HG03025 (cell line): ENCODE data around the gene VSTM2L.
"Not testable (repeated sequence)": the region's sequence is repeated elsewhere in the genome, so short reads cannot be mapped to it uniquely, and the experiment has no call there.

Experiments used
- ATAC-seq: cut with Tn5 transposase; IDR thresholded peaks from one replicate; pipeline ENCODE4 v1.9.1; 2021; ENCODE audit warnings: mild to moderate bottlenecking, moderate library complexity; ENCODE audit not compliant: unreplicated experiment, low FRiP score

Gene VSTM2L

DNA sequence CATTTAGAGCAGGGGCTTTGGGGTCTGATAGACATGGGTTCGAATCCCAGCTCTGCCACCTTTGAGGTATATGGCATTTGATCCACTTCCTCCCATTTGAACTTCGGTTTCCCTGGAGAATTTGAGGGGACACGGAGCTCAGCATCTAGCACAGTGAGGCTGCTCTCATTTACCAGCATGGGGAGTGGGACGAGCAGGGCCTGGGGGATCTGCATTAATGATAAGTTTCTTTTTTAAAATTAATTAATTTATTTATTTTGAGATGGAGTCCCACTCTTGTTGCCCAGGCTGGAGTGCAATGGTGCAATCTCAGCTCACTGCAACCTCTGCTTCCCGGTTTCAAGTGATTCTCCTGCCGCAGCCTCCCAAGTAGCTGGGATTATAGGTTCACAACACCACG lies 52.6 kb downstream of the VSTM2L start:
- no peak for ATAC-seq

DNA sequence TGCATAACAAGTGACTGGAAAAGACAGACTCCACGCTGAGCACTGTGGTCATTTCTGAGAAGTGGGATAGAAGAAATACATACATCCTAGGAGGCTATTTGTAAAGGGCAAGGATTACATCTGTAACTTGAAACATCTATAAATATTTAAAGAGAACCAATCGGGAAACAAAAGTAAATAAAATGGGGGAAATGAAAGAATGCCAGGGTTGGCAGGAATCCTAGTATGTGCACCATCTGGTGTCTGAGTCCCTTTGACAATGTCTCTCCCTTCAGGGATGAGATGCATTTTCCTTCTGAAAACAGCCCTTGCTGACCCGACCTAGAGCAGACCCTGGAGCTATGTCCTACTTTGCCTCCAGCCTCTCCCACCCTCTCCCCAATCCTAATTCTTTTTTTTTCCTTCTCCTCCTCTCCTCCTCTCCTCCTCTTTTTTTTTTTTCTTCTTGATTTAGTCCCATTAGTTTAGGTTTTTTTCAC lies 53.2 kb downstream of the VSTM2L start:
- no peak for ATAC-seq

DNA sequence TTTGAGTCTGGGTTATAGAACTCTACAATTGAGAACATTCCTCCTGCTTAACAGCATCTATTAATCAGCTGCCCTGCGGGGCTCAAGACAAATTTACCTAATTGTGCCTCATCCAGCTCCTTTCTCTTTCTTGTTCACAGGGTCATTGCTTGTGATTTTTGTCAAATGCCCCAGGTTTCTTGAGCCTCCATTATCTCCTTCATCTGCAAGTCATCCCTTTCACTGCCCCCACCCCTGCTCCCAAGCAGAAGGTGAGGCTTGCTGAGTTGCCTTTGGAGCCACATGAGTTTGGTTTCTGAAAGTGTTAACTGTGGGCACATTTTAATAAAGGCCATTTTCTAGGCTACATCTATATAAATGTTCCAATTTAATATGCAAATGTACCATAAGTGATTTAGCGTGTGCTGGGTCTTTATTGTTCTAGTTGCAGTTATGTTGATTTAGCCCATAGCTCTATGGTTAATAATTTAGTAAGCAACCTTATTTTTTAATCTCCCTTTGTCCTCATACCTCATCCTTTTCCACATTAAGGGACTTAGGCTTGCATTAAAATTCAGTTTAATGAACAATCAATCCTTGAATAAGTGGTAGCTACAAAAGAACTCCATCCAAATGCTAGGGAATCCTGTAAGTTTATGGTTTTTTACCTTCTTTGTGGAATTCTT lies 56.1 kb downstream of the VSTM2L start:
- no peak for ATAC-seq

DNA sequence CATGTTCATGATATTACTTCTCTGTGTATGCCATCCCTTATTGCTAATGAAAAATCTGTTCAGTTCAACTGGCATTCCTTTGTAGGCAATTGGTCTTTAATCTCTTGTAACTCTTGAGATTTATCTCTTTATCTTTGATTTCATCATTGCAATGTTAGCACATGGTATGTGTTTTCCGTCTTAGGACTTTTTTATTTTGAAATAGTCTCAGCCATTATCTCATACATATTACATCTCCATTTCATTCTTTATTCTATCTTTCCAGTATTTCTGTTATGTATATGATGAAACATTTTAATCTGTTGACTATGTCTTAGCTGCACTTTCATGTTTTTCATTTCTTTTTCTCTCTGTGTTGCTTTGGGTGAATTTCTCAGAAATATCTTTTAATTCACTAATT lies 58.1 kb downstream of the VSTM2L start:
- ATAC-seq, result no peak

DNA sequence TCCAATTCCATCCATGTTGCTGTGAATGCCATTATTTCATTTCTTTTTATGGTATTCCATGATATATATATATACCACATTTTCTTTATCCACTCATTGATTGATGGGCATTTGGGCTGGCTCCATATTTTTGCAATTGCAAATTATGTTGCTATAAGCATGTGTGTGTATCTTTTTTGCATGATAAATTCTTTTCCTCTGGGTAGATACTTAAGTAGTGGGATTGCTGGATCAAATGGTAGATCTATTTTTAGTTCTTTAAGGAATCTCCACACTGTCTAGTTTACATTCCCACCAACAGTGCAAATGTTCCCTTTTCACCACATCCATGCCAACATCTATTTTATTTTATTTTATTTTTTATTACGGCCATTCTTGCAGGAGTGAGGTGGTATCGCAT lies 60.6 kb downstream of the VSTM2L start:
- ATAC-seq, result not testable (repeated sequence)

DNA sequence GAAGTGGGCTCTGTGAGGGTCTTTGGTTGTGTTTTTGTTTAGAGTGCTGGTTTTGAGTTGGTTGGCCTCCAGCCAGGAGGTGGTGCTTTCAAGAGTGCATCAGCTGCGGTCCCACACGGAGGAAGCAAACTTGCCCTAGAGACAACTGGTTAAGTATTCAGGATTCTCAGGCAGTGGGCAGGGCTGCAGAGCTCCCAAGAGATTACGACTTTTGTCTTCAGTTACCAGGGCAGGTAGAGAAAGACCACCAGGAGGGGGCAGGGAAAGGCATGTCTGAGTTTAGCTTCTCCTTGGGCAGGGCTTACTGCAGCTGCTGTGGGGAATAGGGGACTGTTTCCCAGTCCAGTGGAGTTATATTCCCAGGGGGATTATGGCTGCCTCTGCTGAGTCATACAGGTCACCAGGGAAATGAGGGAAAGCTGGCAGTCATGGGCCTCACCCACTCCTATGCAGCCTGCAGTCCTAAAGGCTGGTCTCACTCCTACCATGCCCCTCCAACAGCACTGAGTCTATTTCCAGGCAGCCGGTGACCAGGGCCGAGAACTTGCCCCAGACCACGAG lies 66.0 kb downstream of the VSTM2L start:
- ATAC-seq, result no peak

DNA sequence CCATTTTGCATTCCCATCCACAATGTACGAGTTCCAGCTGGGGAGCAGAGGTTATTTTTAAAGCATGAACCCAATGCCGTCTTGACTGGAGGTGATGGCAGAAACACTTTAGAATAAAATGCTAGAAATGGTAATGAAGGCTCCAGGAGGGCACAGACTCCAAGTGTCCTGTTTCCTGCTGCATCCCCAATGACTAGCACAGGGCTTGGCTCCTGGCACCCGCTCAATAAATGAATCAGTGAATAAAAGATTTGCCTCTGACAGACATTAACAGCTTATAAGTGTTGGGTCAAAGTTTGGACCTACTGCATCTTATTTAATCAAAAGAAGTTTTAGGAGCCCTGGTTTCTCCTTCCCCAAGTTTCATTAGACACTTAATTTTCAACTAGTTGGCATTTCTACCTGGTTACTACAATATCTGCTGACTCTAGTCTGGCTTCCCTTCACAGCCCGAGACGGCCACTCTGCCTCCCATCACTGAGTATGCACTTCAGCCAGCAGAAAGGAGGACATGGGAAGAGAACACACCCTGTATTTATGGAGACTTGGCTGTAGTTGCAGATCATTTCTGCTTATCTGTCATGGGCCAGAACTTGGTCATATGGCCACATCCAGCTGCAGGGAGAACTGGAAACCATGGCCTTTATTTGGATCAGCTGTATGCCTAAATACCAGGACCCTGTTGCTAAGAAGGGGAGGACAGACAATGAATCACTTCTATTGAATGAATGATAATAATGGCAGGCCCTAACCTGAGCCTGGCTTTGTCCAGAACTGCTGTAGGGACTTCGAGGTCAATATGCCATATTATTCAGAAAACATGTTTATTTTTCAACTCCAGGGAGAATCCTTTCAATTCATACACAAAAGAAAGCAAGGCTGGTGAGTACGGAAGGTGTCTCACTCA lies 67.3 kb downstream of the VSTM2L start:
- no peak for ATAC-seq

DNA sequence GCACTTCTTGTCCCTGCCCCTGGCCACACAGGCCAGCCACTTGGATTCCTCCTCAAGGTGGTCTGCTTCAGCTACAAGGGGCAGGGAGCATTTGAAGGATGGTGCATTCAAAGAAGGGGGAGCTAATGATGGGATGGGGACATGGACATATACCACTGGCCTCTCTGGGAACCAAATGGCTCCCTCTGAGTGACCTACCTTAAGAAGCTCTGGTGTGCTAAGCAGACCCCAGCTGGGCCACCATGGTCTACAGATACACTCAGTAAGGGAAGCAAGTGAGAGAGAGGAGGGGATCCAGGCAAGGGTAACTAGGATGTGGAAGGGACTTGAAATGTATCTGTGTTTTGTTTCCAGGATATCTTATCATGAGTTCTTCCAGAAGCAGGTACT lies 67.9 kb downstream of the VSTM2L start:
- ATAC-seq, result no peak

DNA sequence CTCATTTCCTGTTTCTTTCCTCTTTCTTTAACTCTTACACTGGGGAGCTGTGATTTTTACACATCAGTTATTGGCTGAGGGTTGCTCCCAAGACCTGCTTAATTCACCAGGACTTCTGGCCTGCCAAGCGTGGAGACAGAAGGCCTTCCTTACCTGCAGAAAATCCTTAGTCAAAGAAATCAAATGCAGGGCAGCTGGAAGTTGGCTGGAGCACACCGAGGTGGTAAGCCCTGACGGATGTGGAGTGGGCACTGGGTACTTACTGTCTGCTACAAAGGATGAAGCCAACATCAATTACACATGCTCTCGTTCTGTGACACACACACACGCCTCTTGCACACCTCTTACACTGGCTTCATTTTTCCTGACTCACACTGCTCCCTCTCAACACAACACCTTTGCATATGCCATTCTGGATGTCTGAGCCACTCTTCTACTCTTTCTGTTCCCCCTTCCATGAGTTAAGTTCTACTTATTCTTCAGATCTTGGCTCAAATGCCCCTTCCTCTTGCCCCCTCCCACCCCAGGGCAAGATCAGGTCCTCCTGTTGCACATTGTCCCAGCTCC lies 68.7 kb downstream of the VSTM2L start:
- ATAC-seq, result no peak

DNA sequence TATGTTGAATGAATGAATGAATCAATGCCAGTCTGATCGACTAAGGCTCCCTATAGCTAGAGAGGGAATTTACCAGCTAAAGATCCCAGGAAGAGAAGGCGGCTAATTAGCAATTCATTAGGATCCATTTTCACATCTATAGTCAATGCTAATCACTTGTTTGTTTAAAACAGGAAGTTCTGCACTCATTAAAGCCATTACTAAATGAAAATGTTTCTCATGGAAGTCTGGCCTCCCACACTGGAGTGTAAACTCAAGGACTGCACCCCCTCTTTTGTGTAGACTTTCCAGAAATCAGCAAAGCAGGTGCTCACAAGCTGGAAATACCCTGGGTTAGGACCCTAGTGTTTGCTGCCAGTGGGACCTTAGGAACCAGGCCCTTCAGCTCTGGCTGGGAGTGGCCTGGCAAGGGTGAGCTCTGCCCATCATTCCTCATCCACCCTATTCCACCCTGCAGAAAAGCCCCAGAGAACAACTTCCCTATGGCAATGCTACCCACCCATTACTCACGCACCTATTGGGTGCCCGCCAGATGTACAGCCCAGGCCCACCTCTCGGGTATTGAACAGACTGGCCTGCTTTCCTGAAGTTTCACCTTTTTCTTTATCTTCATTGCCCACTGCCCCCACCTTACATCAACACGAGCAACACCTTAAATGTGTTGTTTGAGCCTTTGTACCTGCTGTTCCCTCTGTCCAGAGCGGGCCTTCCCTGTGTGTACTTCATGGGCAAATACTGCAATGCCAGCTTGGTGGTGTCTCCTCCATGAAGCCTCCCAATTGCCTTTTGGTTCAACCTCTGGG lies 69.5 kb downstream of the VSTM2L start:
- no peak for ATAC-seq

DNA sequence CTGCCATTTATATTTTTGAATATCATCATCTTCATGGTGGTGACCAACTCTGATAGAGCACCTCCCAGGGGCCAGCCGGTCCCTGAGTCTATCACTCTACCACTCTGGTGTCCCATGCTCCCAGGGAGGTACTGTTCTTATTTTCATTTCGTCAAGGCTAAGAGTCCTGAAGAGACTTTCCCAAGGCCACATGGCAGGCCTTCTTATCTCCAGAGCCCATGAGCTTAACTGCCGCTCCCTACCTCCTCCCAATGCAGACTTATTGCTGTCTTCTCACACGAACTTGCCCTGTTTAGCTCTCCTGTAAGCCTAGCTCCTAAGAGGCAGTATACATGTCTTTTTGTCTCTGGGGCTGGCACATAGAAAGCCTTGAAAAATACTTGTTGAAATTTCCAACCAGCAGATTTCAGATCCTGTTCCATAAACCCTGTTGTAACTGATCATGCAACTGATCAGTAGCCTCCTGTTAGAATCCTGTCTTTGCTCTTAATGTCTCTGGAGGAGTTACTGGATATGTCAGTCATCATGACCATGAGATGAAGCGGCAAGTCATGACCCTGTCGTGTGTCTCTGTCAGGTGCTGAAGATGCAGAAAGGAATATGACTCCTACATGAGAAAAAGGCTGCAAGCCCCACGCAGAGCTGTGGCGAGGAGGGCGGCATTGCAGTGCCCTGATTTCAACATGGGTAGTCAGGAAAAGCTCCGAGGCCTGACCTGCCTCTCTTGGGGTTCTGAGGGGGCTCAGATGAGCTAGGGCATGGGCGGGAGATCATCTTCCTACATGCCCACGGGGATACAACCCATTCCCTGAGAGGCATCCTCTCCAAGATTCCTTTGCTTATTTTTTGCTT lies 70.4 kb downstream of the VSTM2L start:
- ATAC-seq, result no peak

DNA sequence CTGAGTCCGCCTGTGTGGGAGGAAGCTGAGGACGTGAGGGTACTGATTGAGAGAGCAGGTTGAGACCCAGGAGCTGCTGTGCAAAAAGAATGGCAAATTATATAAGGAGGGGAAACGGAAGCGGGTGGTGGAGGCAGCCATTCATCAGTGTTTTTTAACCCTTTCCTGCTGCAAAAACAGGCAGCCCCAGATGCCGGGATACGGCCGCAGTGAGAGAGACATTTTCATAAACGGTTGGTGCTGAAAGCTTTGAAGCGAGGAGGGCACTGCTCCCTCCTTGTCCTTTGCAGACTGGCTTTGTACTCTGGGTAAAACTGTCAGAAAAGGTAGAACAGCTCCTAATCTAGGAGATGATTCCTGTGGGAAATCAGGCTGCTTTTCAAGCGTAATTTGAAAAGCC lies 74.0 kb downstream of the VSTM2L start:
- no peak for ATAC-seq

DNA sequence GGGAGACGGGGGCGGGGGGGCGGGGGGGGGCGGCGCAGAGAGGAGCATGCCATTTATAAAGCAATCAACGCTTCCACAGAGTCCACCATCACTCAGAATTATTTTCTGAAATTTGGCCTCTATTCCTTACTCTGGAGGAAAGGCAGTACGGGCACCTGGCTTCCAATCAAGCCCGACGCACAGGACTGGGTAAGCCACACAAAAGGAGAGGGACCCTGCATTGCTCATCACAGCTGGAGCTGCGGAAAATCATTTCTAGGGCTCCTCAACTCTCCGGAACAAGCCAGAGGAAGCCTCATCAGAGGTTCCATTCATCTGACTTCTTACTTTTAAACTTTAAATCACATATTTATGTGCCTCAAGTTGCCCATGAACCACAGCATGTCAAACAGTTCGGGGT lies 74.4 kb downstream of the VSTM2L start:
- ATAC-seq, result no peak

DNA sequence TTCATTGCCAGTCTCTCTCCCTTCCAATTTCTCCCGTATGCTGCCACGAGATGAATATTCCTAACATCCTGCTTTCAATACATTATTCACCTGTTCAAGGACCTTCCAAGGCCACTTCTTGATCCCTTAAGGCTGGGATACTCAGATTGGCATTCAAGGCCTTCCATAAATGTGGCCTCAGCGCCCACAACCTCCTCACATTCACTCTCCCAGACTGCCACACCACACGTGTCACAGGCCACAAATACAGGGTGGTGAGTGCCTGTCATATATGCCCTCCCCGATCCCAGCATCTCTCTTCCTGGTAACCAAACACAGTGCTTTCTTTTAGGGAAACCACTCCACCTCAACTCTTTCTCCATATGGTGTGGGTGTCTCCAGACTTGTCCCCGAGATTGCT lies 74.9 kb downstream of the VSTM2L start:
- no peak for ATAC-seq

DNA sequence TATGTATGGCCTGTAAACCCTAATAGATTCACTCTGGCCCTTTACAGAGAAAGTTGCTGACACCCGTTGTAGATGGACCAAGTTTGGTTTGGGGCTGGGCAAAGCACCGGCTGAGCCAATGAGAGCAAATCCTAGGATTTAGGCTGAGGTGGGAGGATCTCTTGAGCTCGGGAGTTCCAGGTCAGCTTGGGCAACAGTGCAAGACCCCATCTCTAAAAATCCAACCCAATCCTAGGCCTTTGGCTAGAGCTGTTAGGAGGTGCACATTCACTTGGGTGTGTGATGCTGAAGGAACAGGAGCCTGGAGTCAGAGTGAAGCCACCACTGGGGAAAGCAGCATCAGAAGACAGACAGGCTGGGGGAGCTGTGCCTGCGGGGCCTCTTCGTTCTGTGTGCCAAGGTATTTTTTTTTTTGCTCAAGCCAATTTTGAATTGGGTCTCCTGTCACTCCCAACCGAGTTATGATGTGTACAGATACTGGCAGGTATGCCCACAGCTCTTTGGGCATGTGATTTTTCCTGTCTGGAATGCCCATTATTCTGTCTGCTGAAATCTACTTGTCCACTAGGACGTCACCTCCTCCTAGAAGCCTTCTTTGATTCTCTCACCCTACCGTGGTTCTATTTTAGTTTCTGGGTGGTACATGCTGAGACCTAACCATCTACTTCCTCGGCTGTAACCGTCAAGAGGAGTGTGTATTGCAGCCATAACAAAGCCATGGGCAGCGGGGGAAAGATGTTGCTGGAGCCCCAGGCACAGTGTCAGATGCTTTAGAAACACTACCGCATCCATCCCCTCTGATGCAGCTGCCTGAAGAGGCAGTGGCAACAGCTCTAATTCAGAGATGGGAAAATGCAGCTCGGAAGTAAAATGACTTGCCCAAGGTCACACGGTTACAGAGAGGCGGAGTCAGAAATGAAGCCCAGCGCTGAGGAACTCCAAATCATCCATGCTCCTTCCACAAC lies 76.4 kb downstream of the VSTM2L start:
- no peak for ATAC-seq

DNA sequence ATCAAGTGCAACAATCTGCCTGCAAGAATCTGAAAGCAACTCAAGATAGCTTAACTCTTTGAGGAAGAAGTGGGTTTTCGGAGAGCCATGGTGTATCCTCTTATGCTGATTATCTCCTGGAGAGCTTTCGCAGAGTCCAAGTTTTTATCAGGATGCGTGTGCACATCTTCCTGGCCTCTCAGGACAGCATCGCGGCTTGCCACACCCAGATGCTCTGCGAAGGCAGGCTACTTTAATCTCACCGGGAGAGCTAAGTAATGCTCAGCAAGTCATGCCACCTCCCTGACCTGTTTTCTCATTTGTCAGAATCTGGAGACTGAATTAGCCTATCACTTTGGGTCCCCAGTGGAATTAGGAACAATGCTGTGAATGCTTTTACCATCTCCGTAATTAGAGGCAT lies 77.5 kb downstream of the VSTM2L start:
- ATAC-seq, result no peak

DNA sequence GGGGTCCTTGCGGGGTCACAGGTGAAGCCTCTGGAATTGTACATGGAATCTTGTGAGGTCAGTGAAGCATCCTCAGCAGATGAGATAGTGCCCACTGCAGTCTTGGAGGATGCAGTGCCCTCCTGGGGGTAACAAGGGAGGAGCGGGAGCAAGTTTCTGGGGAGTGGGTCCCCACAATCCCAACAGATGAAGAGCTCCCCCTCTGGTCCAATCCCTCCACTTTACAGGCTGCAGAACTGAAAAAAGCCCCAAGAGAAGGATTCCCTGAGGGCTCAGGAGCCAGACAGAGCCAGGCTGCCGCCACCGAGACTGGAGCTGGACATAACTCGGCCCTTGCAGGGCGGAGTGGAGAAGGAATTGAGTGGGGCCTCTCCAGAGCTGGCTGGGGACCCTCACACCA lies 77.9 kb downstream of the VSTM2L start:
- ATAC-seq, result no peak

DNA sequence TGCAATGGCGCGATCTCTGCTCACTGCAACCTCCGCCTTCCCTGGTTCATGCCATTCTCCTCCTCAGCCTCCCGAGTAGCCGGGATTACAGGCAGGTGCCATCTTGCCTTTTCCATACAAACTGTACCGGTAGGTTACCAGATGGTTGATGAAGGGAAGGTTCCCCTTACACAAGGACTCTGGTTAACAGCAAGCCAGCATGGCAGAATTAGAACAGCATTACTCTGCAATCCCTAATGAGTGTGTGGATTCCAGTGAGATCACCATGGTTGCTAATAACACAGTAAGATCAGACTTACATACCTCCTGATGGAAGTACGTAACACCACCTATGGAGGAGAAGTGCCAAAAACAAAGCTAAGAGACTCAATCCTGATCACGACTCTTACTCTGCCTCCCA lies 78.6 kb downstream of the VSTM2L start:
- no peak for ATAC-seq
